ENCODE data around the gene ENPP1.
"Not testable (repeated sequence)": the region's sequence is repeated elsewhere in the genome, so short reads cannot be mapped to it uniquely, and the experiment has no call there.

Gene ENPP1

DNA sequence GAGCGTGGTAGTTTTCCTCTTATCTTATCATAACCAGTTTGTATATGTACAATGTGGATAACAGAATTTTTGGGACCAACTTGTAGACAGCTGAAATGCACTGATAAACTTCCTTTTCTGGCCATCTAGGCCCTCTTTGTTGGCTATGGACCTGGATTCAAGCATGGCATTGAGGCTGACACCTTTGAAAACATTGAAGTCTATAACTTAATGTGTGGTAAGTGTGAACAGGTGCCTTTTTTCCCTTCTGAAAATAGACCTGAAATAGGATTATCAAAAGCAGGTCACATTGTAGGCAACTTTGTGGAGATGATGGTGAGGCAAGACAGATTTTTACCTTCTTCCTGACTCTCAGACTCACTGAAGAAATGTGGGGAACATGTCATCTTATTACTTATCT, 67.8 kb downstream of the ENPP1 start:
- no peak for DNase-seq (ENCODE audit: low spot score)

DNA sequence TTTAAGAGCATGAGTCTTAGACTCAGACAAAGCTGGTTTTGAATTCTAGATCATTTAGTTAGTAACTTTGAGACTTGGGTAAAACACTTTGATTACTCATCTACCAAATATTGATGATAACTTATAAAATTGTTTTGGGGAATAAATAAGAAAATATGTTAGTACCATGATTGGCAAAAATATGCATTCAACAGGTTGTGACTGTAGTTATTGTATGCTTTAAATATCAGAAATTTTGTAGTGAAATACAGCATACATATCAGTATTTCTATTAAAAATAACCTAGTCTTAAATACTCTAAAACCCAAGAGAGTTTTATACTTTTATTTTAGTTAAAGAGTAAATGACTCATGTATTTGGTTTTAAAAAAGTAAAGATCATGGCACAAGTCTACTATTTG, 68.7 kb downstream of the ENPP1 start:
- DNase-seq (ENCODE audit: low spot score): no peak

DNA sequence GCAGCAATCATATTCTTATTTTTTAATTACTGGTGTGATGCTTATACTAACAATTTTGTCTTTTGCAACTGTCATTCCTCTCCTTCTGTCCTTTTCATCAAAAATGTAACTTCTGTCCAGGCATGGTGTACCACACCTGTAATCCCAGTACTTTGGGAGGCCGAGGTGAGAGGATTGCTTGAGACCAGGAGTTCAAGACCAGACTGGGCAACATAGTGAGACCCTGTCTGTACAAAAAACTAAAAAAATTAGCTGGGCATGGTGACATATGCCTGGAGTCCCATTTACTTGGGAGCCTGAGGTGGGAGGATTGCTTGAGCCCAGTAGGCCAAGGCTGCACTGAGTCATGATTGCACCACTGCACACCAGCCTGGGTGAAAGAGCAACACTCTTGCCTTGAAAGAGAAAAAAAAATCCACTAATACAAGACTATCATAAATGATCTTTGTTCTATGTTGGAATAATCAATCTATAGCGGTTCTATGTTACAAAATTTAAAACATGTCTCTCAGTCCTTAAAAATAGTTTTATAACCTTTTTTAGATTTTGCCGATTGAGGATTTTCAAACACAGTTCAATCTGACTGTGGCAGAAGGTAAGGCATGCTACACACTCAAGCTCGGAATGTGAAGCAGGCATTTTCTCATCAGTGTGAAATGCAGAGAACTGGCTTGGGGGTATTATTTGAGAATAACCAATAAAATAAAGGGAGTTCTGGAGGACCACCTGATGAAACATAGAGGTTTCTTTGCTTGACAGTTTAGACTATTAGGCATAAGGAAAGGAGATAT, 70.4 kb downstream of the ENPP1 start:
- DNase-seq (ENCODE audit: low spot score): no peak

DNA sequence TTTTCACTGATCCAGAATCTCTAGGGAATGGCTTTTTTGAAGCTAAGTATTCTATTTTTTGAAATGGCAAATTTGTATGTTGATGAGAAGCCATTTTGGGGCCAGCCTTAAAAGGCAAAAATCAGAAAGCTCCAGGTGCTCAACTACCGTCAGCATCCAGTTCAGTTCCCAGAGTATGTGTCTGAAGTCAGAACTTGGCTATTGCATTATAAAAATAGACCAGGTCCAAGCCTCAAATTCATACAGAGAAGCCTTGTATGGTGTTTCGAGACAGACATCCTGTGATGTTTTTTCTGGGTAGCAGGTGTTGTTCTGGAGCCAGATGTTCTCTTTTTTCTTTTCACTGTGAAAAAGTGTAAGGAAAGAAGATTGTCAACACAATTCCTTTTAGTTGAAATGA, 75.2 kb downstream of the ENPP1 start:
- no peak for DNase-seq (ENCODE audit: low spot score)

DNA sequence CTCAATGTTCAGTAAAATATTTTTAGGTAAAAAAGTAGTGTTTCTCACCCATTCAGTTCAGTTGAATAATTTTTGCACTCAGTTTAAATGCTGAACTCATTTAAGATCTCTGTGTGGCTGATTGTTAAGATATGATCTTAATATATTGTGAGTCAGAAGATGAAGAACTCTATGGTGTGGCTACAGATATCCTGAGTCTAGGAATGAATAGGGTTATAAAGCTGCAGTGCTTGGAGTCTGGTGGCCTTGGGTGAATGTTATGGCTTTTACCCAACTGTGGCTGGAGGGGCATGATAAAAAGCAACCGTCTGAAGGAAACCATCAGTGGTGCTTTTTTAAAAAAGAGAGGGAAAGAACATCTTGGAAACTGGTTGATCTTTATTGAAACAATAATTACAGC, 77.4 kb downstream of the ENPP1 start:
- DNase-seq (ENCODE audit: low spot score): no peak

DNA sequence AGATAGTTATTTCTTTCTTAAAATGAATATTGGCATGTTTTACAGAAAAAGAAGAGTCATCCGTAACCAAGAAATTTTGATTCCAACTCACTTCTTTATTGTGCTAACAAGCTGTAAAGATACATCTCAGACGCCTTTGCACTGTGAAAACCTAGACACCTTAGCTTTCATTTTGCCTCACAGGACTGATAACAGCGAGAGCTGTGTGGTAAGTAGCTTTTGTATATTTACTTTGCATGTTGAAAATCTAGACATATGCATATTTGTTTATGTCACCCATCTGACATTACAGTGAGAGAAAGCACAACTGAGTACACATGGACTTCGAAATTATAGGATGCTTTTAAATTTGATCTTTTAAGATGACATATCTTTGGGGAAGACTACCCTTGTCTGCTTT, 78.7 kb downstream of the ENPP1 start:
- no peak for DNase-seq (ENCODE audit: low spot score)

DNA sequence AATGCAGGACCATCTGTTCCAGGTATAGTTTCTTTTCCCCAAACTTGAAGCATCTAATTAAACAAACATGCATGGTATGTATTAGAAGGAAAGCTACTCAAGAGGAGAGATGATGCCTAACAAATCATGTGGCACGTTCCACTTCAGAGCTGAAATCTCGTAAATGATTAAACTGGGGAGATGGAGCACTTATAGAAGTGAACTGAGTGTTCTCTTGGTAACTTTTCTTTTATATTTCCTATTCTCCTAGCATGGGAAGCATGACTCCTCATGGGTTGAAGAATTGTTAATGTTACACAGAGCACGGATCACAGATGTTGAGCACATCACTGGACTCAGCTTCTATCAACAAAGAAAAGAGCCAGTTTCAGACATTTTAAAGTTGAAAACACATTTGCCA, 82.3 kb downstream of the ENPP1 start:
- DNase-seq (ENCODE audit: low spot score): no peak

DNA sequence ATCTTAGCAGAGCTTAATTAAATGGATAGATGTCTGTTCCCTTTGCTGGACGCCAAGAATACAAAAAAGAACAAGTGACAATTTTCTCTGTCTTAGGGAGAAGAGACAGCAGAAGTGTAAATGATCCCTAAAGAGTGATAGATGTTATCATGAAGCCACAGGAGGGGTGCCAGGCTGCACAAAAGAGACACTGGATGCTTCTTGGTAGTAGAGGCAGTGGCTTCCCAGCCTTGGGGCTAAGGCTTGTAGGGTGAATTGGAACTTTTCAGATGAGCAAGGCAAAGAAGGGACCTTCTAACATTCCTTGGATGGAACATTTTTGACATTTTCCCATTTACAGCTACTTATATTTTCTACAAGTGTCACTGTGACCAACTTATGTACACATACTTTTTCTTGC, 85.4 kb downstream of the ENPP1 start:
- DNase-seq (ENCODE audit: low spot score): no peak

DNA sequence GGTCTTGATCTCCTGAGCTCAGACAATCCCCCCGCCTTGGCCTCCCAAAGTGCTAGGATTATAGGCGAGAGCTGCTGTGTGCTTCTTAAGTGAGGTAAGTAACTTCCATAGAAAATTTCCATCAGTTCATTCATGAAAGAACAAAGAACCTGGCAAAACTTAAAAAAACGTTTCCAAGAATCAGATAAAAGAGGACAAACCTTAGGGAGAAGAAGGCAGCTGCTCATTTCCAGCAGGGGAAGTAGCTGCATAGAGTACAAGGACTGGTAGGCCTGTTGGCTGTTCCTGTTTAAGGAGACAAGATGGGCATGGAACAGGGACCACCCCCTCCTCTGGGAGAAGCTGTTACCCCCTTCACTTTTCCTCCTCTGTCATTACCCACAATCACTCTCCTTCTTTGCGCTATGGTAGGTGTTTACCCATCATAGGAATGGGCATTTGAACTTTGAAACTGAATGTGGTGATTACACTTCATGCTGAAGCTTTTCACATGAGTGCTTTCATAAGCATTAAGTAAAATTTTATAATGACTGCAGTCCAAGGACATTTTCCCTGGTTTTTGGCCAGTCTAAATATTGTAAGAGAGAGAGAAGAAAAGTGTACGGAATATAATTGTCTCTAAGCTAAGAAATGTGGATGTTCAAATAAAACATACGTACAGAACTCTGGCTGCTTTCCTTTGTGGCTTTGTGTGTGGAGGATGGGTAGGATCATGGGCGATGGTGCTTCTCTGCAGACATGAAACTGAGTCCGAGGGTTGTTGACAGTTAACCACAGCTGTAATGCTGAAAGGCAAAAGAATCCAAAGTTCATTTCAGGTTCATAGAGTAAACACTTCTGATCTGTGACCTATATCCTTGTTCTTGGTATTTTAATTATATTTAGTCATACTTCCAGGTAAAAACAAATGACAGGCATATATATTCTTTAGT, 86.9 kb downstream of the ENPP1 start:
- no peak for DNase-seq (ENCODE audit: low spot score)

DNA sequence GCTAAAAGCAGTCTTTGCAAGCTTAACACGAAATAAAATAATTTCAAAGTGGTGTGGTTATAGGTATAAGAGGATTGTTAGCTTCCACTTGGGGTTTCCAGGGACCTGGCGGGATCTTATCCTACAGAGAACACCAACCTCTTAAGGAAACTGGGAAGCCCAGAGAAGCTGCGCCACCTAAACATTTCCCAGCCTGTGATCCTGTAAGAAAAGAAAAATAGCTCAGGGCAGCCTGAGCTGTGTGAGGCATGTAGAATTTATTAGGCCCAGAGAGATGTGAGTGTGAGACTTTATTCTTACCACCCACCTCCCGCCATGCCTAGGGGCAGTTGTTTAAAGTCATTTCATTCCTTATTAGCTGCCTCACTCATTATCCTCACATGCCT, 89.2 kb downstream of the ENPP1 start:
- no peak for DNase-seq (ENCODE audit: low spot score)

DNA sequence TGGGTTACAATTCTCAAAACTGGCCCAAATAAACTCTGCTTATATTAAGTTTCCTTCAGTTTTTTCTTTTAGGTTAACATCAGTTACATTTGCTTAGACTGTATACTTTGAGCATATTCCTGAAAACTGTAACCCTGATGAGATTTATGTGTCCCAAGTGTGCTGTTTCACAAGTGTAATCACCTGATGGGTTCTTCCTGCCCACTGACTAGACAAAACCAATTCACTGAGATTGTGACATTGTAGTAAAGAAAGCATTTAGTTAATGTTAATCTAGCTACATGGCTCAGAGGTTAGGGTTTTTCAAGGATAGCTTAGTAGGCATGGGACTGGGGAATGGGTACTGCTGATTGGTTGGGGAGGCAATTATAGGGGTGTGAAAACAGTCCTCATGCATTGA, 89.8 kb downstream of the ENPP1 start:
- no peak for DNase-seq (ENCODE audit: low spot score)

DNA sequence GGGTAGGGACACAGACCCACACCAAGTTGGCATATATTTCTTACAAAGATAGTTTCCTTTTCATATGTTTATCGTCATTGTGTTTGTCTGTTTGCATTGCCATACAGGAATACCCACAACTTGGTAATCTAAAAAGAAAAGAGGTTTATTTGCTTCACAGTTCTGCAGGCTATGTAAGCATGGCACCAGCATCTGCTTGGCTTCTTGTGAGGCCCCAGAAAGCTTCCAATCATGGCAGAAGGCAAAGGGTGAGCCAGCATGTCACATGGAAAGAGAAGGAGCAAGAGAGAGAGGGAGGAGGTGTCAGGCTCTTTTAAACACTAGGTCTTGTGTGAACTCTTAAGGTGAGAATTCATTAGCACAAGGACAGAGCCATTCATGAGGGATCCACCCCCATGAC, 90.9 kb downstream of the ENPP1 start:
- DNase-seq (ENCODE audit: low spot score): no peak

DNA sequence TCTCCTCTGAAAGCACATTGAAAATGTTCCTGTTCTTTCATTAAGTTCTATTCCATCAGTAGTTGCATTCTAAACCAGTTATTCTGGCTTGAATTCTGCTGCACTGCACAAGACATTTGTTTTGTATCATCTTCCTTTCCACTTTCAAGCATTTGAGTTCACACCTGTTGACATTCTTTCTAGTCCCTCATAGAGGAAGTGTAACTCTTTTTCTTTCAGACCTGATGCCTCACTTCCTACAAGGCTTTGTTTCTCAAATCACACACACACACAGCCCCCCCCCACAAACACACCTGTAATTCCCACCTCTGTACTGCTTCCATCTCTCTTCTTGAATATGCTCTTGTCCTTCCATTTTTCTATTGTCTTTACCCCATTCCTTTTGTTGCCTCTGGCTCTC, 92.4 kb downstream of the ENPP1 start:
- DNase-seq (ENCODE audit: low spot score): no peak

DNA sequence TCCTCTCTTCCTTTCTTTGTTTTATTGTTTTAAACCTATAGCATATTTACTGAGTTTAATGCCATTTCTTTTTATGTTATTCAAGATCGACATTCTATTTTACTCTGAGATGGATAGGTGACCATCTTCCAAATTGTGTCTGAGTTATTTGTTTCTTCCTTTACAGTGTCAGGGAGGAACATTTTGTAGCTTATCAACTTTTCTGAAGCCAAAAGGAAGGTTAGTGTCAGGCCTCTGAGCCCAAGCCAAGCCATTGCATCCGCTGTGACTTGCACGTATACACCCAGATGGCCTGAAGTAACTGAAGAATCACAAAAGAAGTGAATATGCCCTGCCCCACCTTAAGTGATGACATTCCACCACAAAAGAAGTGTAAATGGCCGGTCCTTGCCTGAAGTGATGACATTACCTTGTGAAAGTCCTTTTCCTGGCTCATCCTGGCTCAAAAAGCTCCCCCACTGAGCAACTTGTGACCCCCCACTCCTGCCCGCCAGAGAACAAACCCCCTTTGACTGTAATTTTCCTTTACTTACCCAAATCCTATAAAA, 93.6 kb downstream of the ENPP1 start:
- not testable (repeated sequence) for DNase-seq (ENCODE audit: low spot score)

DNA sequence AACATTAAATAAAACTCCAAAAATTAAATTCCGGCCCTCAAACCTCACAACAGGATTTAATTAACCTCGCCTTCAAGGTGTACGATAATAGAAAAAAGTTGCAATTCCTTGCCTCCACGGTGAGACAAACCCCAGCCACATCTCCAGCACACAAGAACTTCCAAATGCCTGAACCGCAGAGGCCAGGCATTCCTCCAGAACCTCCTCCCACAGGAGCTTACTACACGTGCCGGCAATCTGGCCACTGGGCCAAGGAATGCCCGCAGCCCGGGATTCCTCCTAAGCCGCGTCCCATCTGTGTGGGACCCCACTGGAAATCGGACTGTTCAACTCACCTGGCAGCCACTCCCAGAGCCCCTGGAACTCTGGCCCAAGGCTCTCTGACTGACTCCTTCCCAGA, 95.9 kb downstream of the ENPP1 start:
- not testable (repeated sequence) for DNase-seq (ENCODE audit: low spot score)

DNA sequence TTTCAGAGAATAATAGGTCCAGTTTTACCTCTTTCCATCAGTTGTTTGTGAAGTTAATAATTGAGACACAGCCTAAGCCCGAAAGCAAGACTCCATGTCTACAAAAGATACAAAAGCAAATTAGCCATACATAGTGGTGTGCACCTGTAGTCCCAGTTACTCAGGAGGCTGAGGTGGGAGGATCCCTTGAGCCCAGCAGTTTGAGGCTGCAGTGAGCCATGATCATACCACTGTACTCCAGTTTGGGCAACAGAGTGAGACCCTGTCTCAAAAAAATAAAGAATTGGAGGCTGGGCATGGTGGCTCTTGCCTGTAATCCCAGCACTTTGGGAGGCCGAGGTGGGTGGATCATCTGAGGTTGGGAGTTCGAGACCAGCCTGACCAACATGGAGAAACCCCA, 101.0 kb downstream of the ENPP1 start:
- DNase-seq (ENCODE audit: low spot score): not testable (repeated sequence)

DNA sequence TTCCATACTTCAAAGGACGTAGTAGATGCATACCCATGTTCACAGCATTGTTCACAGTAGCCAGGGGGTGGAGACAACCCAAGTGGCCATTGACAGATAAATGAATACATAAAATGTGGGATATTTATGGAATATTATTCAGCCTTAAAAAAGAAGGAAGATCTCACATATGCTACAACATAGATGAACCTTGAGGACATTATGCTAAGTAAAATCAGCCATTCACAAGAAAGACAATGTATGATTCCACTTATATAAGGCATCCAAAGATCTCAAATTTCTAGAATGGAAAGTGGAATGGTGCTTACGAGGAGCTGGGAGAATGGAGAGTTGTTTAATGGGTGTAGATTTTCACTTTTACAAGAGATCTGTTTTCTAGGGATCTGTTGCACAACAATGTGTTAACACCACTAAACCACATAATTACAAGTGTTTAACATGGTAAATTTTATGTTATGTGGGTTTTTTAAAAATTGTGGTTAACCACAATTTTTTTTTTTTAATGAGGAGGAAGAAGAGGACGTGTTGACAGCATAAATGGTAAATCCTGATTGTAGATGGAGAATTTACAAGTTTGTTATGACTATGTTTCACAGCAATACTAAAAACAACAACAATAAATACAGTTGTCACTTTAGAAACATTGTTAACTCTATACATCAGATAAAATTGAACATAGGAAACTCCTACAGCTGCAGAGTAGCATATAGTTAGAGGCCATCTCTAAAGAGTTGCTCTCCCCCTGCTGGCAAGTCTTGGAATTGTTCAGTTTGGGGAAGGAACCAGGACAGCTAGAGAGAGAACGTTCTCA, 101.8 kb downstream of the ENPP1 start:
- DNase-seq (ENCODE audit: low spot score): peak; percentile 56

DNA sequence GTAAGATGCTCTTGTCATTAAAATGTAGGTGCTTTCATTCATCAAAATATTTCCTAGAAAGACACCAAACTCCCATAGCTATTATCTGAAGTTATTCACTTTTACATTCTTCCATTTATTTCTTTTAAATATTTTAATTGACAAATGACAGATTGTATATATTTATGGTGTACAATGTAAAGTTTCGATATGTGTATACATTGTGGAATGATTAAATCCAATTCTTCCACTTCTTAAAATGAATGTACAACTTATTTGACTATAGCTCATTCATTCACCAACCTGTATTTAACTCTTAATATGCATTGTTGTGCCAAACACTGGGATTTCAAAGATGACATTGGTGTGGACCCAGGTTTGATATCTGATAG, 102.4 kb downstream of the ENPP1 start:
- no peak for DNase-seq (ENCODE audit: low spot score)

DNA sequence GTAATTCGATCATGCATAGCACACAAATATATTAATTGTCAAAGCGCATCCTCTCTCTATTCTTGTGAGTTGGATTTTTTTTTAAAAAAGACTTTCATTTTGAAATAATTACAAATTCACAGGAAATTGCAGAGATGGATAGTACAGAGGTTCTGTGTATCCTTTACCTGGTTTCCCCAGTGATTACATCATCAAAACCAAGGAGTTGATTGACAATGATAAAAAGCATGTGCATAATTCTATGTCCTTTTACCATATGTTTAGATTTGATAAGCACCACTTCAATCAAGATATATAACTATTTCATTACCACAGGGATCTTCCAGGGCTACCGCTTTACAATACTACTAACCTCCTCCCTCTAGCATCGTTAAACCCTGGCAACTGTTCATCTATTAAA, 103.1 kb downstream of the ENPP1 start:
- DNase-seq (ENCODE audit: low spot score): no peak

DNA sequence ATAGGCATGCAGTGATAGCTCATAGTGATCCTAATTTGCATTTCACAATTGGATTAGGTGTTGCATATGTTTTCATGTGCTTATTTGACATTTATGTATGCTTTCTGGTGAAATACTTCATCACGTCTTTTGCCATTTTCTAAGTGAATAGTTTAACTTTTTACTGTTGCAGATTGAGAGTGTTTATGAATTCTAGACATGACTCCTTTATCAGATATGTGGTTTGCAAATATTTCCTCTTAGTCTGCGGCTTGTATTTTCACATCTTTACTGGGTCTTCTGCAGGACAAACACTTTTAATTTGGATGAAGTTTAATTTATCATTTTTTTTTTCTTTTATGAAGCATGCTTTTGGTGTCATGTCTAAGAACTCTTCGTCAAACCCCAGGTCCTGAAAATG, 104.1 kb downstream of the ENPP1 start:
- no peak for DNase-seq (ENCODE audit: low spot score)

DNA sequence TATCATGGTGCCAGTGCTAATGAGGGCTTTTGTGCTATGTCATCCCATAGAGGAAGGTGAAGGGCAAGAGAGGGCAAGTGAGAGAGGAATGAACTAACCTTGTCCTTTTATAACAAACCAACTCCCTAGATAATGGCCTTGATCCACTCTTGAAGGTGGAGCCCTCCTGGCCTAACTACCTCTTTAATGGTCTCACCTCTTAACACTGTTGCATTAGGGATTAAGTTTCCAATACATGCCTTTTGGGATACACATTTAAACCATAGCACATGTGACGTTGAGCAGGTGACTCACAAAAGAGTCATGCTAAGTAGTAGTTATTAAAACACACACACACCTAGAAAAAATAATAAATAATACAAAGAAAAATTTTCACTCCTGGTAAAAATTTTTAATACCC, 106.4 kb downstream of the ENPP1 start:
- no peak for DNase-seq (ENCODE audit: low spot score)

Data from SK-N-DZ (cell line).